HepG2 (cell line): ENCODE measurements around the gene CAMK2G. TPM values are rescaled to one million over a fixed set of nuclear protein-coding genes. Genes with fewer than 3 reads are reported as not detected.

ENCODE experiments used
- EP300 ChIP-seq, 3 experiments: sonication (generic) in 1 of 3; formaldehyde crosslinking in 1 of 3; IDR thresholded peaks; 2 replicates each; pipeline versions ENCODE4 v1.5.1 to v1.6.1; 2011 to 2020; ENCODE audit warnings: low read depth in 2 of 3, low read length in 2 of 3, borderline replicate concordance in 1 of 3, improper control_type of control experiment in 1 of 3, mild to moderate bottlenecking in 1 of 3, missing genetic modification reagents in 1 of 3, moderate library complexity in 1 of 3
- ESRRA ChIP-seq: sonication (generic); formaldehyde crosslinking; IDR thresholded peaks from 2 replicates; pipeline ENCODE4 v1.5.1; 2020; ENCODE audit warnings: mild to moderate bottlenecking, low read depth, missing genetic modification reagents
- FOXA1 ChIP-seq, 2 experiments: fragments of 450-650 bp in 1 of 2; sonication (generic) in 1 of 2; formaldehyde crosslinking in 1 of 2; IDR thresholded peaks; 2 replicates each; pipeline versions ENCODE4 v1.4.0 to v1.6.1; 2016 to 2020; ENCODE audit warnings: missing genetic modification reagents in 1 of 2
- FOXK1 ChIP-seq: sonication (generic); formaldehyde crosslinking; IDR thresholded peaks from 2 replicates; pipeline ENCODE4 v1.4.0; 2020; ENCODE audit warnings: low read depth, missing genetic modification reagents, borderline replicate concordance
- GLI4 ChIP-seq: sonication (generic); formaldehyde crosslinking; IDR thresholded peaks from 2 replicates; pipeline ENCODE4 v1.5.1; 2020; ENCODE audit warnings: missing genetic modification reagents, mild to moderate bottlenecking, moderate library complexity, borderline replicate concordance
- JARID2 ChIP-seq: sonication (generic); formaldehyde crosslinking; IDR thresholded peaks from 2 replicates; pipeline ENCODE4 v1.8.1; 2023; ENCODE audit warnings: missing genetic modification reagents, inconsistent platforms; ENCODE audit not compliant: insufficient replicate concordance
- KDM5B ChIP-seq: sonication (generic); formaldehyde crosslinking; IDR thresholded peaks from 2 replicates; pipeline ENCODE4 v1.4.0; 2020; ENCODE audit warnings: missing genetic modification reagents, mild to moderate bottlenecking, borderline replicate concordance
- SMAD3 ChIP-seq: sonication (generic); formaldehyde crosslinking; IDR thresholded peaks from 2 replicates; pipeline ENCODE4 v1.4.0; 2020; ENCODE audit warnings: missing genetic modification reagents
- TFE3 ChIP-seq: IDR thresholded peaks from 2 replicates; pipeline ENCODE4 v1.6.1; 2016
- ZGPAT ChIP-seq: IDR thresholded peaks from 2 replicates; pipeline ENCODE4 v1.6.1; 2016; ENCODE audit warnings: mild to moderate bottlenecking
- ZHX1 ChIP-seq: sonication (generic); formaldehyde crosslinking; IDR thresholded peaks from 2 replicates; pipeline ENCODE4 v1.8.1; 2022; ENCODE audit warnings: low read depth, mild to moderate bottlenecking, missing genetic modification reagents
- ZKSCAN8 ChIP-seq: IDR thresholded peaks from 2 replicates; pipeline ENCODE4 v1.6.1; 2016; ENCODE audit warnings: borderline replicate concordance, missing genetic modification reagents, missing compliant biosample characterization
- ZNF354B ChIP-seq: sonication (generic); formaldehyde crosslinking; IDR thresholded peaks from 2 replicates; pipeline ENCODE4 v1.8.0; 2022; ENCODE audit warnings: mild to moderate bottlenecking, missing genetic modification reagents
- ZNF850 ChIP-seq: sonication (generic); formaldehyde crosslinking; conservative IDR thresholded peaks from 2 replicates; pipeline ENCODE4 v1.9.0; 2021; ENCODE audit warnings: mild to moderate bottlenecking, missing genetic modification reagents
- polyA plus RNA-seq, 8 experiments: library from polyadenylated mRNA; depleted of rRNA in 3 of 8; stranded (reverse) in 7 of 8; unstranded in 1 of 8; fragments of >200 nt; fragmentation: Illumina TruSeq in 4 of 8; extraction: Trizol in 4 of 8; gene quantifications; 2 replicates each; pipeline versions ENCODE4 v1.2.1 to v1.2.3, GENCODE V29; 2011 to 2016; ENCODE audit warnings: low read depth in 4 of 8, missing spikeins in 1 of 8, mixed read lengths in 1 of 8; ENCODE audit not compliant: insufficient read depth in 1 of 8
- total RNA-seq, 5 experiments: library from RNA; depleted of rRNA; stranded (reverse); fragments of >200 nt; fragmentation: Illumina TruSeq; extraction: Trizol; gene quantifications; 2 replicates each; pipeline ENCODE4 v1.2.3, GENCODE V29; 2016; ENCODE audit warnings: low read depth in 1 of 5
- TF ChIP-seq, protein P1 (sequence below): sonication (generic); formaldehyde crosslinking; IDR thresholded peaks from 2 replicates; pipeline ENCODE4 v1.5.1; 2020; ENCODE audit warnings: mild to moderate bottlenecking, missing genetic modification reagents

The CAMK2G gene
- total and polyA plus RNA-seq, 2 of the 13 experiments (the other 11 are each of a cell fraction or from before 2014, with no cell fraction given) = 15.9 to 18.8 TPM

DNA sequence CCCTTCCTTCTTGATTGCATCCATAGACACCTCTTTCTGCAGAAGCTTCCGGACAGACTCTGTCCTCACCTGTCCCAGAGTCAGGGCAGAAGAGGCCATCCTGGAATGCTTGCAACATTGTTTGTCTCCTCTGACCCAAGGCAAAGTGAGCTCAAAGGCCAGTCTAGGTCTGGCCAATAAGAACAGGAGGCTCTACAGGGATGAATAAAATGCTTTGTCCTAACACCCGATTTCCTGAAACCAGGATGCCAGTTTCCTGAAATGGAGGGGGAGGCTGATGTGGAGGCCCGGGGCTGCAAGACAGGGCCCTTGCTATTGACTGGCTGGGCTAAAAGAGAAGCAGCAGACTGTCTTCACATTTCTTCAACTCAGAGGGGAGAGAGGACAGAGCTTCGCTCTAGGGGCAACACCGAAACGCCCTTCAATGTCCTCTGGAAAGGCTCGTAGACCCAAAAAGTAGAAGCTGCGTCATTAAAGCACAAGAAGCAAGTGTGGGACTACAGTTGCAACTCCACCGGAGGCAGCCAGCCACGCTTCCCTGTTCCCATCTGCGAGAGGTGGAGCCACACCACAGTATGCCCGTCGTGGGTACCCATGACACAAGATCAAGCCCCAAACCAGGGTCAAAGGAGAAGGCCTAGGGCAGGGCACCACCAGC is 33.8 kb downstream of the CAMK2G start (continued):
- TF ChIP-seq GLI4 (CRISPR knock-in tag) = no peak
- TF ChIP-seq KDM5B (CRISPR knock-in tag) = peak; percentile 22; the same call in 1 of the 2 replicates
- peak; percentile 84 for TF ChIP-seq ESRRA (CRISPR knock-in tag)
- TF ChIP-seq ZGPAT = peak; percentile 70; the same call in 1 of the 2 replicates
- no peak for TF ChIP-seq ZNF850 (CRISPR knock-in tag)
- no peak for TF ChIP-seq ZNF354B (CRISPR knock-in tag)
- TF ChIP-seq, protein P1, sequence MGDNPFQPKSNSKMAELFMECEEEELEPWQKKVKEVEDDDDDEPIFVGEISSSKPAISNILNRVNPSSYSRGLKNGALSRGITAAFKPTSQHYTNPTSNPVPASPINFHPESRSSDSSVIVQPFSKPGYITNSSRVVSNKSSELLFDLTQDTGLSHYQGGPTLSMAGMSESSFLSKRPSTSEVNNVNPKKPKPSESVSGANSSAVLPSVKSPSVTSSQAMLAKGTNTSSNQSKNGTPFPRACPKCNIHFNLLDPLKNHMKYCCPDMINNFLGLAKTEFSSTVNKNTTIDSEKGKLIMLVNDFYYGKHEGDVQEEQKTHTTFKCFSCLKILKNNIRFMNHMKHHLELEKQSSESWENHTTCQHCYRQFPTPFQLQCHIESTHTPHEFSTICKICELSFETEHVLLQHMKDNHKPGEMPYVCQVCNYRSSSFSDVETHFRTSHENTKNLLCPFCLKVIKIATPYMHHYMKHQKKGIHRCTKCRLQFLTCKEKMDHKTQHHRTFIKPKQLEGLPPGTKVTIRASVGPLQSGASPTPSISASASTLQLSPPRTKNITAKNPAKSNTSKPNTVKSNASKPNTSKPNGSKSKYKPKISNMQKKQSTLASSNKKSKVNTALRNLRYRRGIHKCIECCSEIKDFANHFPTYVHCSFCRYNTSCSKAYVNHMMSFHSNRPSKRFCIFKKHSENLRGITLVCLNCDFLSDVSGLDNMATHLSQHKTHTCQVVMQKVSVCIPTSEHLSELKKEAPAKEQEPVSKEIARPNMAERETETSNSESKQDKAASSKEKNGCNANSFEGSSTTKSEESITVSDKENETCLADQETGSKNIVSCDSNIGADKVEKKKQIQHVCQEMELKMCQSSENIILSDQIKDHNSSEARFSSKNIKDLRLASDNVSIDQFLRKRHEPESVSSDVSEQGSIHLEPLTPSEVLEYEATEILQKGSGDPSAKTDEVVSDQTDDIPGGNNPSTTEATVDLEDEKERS (CRISPR knock-in tag) = no peak
- TF ChIP-seq SMAD3 (CRISPR knock-in tag) = peak; percentile 60; the same call in 1 of the 2 replicates
- no peak for TF ChIP-seq JARID2 (CRISPR knock-in tag)
- TF ChIP-seq ZKSCAN8 = peak; percentile 82; the same call in 1 of the 2 replicates
- TF ChIP-seq FOXK1 (CRISPR knock-in tag) = peak; percentile 25; the same call in 1 of the 2 replicates
- peak; percentile 41; the same call in 1 of the 2 replicates for TF ChIP-seq ZHX1 (CRISPR knock-in tag)
- peak in 1 of 2 experiments; percentile 88; a peak in 3 of 4 replicates for TF ChIP-seq EP300 (IDR thresholded peaks at IDR 0.05; ENCODE audit: low read depth in 2 of 2, low read length in 2 of 2)
- peak; percentile 86 for TF ChIP-seq EP300 (CRISPR knock-in tag; IDR thresholded peaks at IDR 0.05; ENCODE audit: borderline replicate concordance)
- 0 out of 2 replicates have a peak, but pooled peaks have one; percentile 24 for TF ChIP-seq TFE3 (CRISPR knock-in tag)
- no peak for TF ChIP-seq FOXA1 (IDR thresholded peaks at IDR 0.05)
- no peak for TF ChIP-seq FOXA1 (CRISPR knock-in tag; IDR thresholded peaks at IDR 0.05)
